ENCODE data around the gene SDHAF4.
"Not testable (repeated sequence)": the region's sequence is repeated elsewhere in the genome, so short reads cannot be mapped to it uniquely, and the experiment has no call there.

SDHAF4 gene

DNA sequence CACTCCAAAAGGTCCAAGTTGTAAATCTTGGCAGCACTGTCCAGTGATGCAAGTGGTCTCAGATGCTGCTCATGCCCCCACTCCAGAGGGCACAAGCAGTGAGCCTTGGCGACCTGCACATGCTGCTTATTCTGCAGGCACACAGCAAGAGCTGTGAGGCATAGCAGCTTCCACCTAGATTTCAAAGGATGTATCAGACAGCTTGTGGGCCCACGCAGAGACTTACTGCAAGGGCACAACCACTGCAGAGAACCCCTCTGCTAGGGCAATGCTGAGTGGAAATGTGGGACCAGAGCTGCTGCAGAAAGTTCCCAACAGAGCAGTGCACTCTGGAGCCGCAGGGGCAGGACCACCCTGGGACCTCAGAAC lies 26.4 kb downstream of the SDHAF4 start:
- no peak for DNase-seq

DNA sequence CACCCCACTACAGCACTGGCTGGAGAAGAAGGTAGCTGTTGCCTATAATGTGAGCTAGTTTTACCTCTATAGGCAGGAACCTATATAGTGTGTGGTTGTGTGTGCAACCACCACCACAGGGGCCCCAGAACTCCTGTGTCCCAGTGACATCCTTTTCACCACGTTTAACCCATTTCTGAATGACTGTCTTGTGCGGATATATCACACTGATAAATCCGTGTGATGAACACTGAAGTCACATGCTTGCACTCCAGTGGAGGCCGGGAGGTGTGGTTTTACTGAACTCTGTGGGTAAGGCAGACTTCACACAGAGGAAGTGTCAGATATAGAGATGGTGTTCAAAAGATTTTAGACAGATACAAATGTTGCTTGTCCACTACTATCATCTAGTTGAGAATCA lies 32.5 kb downstream of the SDHAF4 start:
- DNase-seq: no peak

- no peak for DNase-seq
Observed at GRCh38 chr6:70601014-70601413, 34.3 kb downstream of the SDHAF4 start.

- no peak for DNase-seq
Observed at GRCh38 chr6:70604254-70604653, 37.5 kb downstream of the SDHAF4 start.

DNA sequence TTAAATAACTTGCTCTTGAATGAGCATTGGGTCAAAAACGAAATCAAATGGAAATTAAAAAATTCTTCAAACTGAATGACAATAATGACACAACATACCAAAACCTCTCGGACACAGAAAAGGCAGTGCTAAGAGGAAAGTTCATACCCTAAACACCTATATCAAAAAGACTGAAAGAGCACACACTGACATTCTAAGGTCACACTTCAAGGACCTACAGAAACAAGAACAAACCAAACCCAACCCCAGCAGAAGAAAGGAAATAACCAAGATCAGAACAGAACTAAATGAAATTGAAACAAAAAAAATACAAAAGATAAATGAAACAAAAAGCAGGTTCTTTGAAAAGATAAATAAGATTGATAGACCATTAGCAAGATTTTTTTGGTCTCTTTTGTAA lies 40.6 kb downstream of the SDHAF4 start:
- not testable (repeated sequence) for DNase-seq

- not testable (repeated sequence) for DNase-seq
Observed at GRCh38 chr6:70609181-70609580, 42.5 kb downstream of the SDHAF4 start.

DNA sequence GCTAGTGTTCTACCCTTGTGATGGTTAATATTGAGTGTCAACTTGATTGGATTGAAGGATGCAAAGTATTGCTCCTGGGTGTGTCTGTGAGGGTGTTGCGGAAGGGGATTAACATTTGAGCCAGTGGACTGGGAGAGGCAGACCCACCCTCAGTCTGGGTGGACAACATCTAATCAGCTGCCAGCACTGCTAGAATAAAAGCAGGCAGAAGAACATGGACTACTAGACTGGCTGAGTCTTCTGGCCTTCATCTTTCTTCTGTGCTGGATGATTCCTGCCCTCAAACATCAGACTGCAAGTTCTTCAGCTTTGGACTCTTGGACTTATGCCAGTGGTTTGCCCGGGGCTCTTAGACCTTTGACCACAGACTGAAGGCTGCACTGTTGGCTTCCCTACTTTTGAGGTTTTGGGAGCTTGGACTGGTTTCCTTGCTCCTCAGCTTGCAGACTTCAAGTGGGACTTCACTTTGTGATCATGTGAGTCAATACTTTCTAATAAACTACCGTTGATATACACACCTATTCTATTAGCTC lies 50.1 kb downstream of the SDHAF4 start:
- no peak for DNase-seq

DNA sequence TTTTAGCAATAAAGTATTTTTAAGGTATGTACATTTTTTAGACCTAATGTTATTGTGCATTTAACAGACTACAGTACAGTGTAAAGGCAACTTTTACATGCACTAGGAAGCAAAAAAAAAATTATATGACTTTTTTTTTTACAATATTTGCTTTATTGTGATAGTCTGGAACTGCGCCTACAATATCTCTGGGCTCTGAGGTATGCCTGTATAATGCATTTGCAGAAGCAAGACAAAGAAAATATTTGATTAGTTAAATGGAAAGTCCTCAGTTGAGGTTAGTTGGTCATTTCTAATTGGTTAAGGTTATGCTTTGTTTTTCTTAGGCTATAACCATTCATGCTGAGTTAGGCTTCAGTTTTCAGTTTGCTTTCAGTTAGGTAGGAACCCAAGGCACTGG lies 54.0 kb downstream of the SDHAF4 start:
- DNase-seq: no peak

DNA sequence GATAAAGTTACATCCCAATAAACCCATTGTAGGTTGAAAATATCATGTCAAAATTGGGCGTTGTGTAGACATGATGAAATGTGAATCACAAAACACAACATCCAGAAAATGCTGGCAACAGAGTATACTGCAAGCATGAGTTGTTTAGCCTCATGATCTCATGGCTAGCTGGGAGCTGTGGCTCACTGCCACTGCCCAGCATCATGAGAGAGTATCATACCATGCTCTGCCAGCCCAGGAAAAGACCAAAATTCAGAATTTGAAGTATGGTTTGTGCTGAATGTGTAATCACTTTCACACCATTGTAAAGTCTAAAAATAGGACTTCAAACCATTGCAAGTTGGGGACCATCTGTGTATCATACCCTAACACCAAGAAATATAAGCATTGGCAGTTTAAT lies 55.7 kb downstream of the SDHAF4 start:
- no peak for DNase-seq

DNA sequence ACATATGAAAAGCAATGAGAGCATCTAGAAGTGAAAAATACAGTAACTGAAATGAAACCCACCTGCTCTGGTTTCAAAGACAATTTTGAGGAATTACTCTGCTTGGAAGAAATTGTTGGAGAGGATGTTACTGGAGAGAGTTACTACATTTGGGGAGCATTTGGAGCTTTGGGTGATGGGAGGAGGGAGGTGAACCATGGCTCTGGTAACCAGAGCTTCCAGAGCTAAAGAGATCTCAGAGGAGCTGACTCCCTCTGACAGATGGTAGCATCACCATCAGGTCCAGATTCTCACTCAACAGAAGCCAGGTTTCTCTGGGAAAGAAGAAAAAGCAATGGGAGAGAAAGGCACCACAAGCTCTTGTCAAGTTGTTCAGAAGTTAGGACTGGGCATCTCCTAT lies 58.7 kb downstream of the SDHAF4 start:
- DNase-seq: no peak

DNA sequence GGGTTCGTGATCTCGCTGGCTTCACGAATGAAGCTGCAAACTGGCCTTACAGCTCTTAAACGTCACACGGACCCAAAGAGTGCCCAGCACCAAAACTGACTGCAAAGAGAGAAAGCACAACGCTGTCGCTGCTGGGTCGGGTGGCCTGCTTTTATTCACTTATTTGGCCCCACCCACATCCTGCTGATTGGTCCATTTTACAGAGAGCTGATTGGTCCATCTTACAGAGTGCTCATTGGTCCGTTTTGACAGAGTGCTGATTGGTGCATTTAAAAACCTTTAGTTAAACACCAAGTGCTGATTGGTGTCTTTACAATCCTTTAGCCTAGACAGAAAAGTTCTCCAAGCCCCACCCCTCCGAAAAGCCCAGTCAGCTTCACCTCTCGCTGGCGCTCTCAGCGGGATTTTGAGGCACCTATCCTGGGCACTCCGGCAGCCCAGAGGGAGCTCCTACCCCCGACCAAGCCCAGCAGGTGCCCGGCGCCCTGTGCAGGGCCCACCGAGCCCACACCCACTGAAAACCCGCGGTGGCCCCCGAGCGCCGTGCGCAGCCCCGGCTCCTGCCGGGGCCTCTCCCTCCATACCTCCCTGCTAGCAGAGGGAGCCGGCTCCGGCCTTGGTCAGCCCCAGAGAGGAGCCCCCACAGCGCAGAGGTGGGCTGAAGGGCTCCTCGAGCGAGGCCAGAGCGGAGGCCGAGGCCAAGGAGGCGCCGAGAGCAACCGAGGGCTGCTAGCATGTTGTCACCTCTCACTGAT lies 60.9 kb downstream of the SDHAF4 start:
- DNase-seq: no peak

DNA sequence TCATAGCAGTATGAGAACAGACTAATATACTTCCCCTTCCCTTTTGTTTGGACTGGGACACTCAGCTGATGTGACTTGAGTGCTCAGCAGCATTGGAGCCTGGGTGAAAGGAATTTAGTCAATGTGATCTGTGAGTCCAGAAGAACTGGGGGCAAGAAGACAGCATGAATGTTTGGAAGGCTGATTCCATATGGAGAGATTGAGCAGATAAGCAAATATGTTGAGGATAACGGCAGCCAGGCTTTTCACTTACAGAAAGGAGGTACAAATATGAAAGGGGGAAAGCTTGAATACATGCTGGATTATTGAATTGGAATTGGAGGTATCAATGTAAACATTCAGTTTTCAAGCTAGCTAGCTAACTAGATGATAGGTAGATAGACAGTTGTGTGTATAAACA lies 63.2 kb downstream of the SDHAF4 start:
- no peak for DNase-seq

GRCh38 chr6:70633870-70634269 lies 67.1 kb downstream of the SDHAF4 start:
- DNase-seq: no peak

- no peak for DNase-seq
Observed at GRCh38 chr6:70636596-70636995, 69.9 kb downstream of the SDHAF4 start.

DNA sequence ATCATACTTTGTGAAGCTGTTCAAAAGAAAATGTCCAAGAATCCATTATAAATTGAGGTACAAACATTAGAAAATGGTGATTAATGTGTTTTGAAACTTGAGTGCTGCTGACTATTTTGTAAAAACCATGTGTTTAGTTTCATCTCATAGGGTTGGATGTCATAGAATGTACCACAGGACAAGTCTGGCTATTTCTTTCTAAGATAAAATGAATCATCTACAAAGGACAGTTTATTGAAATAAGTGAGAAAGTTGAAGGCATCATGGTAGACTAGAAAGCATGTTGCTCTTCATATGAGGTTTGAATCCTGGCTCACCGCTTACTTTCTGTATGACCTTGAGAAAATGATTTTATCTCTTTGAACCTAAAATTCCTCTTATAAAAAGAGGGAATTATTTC lies 71.7 kb downstream of the SDHAF4 start:
- no peak for DNase-seq
